Measurements from ENCODE around the gene EYS. TPM values are rescaled to one million over a fixed set of nuclear protein-coding genes. Genes with fewer than 3 reads are reported as not detected.

EYS gene
- total and polyA plus RNA-seq, 2 of the 13 experiments (the other 11 are each of a cell fraction or from before 2014, with no cell fraction given) = 0.04 to 0.07 TPM

GRCh38 chr6:64411226-64411625 lies 1295.8 kb downstream of the EYS start:
- TF ChIP-seq POLR2AphosphoS2 (IDR thresholded peaks at IDR 0.05; ENCODE audit: low read depth, low read length) = no peak
- no peak for TF ChIP-seq FOSL1 (CRISPR knock-in tag; IDR thresholded peaks at IDR 0.05; ENCODE audit: borderline replicate concordance)
- TF ChIP-seq ZNF737 (CRISPR knock-in tag; IDR thresholded peaks at IDR 0.05; ENCODE audit: borderline replicate concordance) = no peak
- no peak for TF ChIP-seq ZBTB20 (CRISPR knock-in tag; IDR thresholded peaks at IDR 0.05; ENCODE audit: borderline replicate concordance, low read depth)
- TF ChIP-seq ARNTL (CRISPR knock-in tag; IDR thresholded peaks at IDR 0.05) = no peak
- TF ChIP-seq ZNF280B (CRISPR knock-in tag; IDR thresholded peaks at IDR 0.05; ENCODE audit: borderline replicate concordance) = no peak
- TF ChIP-seq MAFF (IDR thresholded peaks at IDR 0.05; ENCODE audit: low read depth, low read length) = no peak
- no peak for TF ChIP-seq ZBTB38 (CRISPR knock-in tag; IDR thresholded peaks at IDR 0.05)
- TF ChIP-seq ZFYVE20 (CRISPR knock-in tag; IDR thresholded peaks at IDR 0.05; ENCODE audit: borderline replicate concordance, low read depth) = no peak
- TF ChIP-seq ZMAT5 (CRISPR knock-in tag; IDR thresholded peaks at IDR 0.05; ENCODE audit: borderline replicate concordance, low read depth) = no peak
- no peak for TF ChIP-seq ZBED4 (CRISPR knock-in tag; IDR thresholded peaks at IDR 0.05; ENCODE audit: borderline replicate concordance)
- TF ChIP-seq ZNF766 (CRISPR knock-in tag; IDR thresholded peaks at IDR 0.05; ENCODE audit: borderline replicate concordance) = no peak
- TF ChIP-seq ZNF337 (CRISPR knock-in tag; IDR thresholded peaks at IDR 0.05; ENCODE audit: borderline replicate concordance, low read depth) = no peak
- no peak for TF ChIP-seq GATAD1 (CRISPR knock-in tag; IDR thresholded peaks at IDR 0.05)
- no peak for TF ChIP-seq ZNF431 (CRISPR knock-in tag; IDR thresholded peaks at IDR 0.05; ENCODE audit: borderline replicate concordance, low read depth)
- Histone ChIP-seq H3K4me3 (replicated peaks in 1 of 3; ENCODE audit: insufficient read depth in 1 of 3, low read depth in 2 of 3, low read length in 3 of 3) (no peak overlapping the region), H3K27me3 (ENCODE audit: control insufficient read depth in 1 of 2, insufficient read depth in 2 of 2, low read length in 2 of 2) (no peaks in the 10 kb centered on the region), H2AFZ (ENCODE audit: low read length) (no peak overlapping the region), H3K4me2 (ENCODE audit: low read depth, low read length) (no peak overlapping the region), H3K79me2 (ENCODE audit: insufficient read depth, low read length) (no peaks in the 10 kb centered on the region), H3K36me3 (replicated peaks in 1 of 2; ENCODE audit: control insufficient read depth in 1 of 2, insufficient read depth in 2 of 2, low read length in 2 of 2) (no peaks in the 10 kb centered on the region), H4K20me1 (ENCODE audit: insufficient read depth, low read length) (no peaks in the 10 kb centered on the region), H3K9ac (ENCODE audit: insufficient read depth, low read depth, low read length) (no peak overlapping the region), H3K4me1 (ENCODE audit: insufficient read depth, low read length) (no peaks in the 10 kb centered on the region), H3K27ac (ENCODE audit: extremely low read length, insufficient read depth, low read length) (no peak overlapping the region), H3K9me3 (ENCODE audit: low read length) (no peaks in the 10 kb centered on the region)
- ChIA-PET CTCF (ENCODE audit: low intra/inter-chr PET ratio, low total read pairs) (no interaction called here), POLR2A (no interaction called here)
- BruUV-seq (replicated peaks) = no TSS peak
- intact Hi-C loops (cut with micrococcal nuclease; ENCODE audit: unreplicated experiment) = no loop called here
- ATAC-seq = no peak
- no peak for DNase-seq (ENCODE audit: low spot score)
- FAIRE-seq = no peak
- in situ Hi-C loops (cut with HindIII; ENCODE audit: extremely low pct_ligation_motif_present, low pct_unique_long_range_greater_than_20kb) = no loop called here

Measured in HepG2 (cell line).